HG02852 (cell line): ENCODE results near the gene MEAF6.
"Not testable (repeated sequence)": the region's sequence is repeated elsewhere in the genome, so short reads cannot be mapped to it uniquely, and the experiment has no call there.

Source experiments
- ATAC-seq: cut with Tn5 transposase; IDR thresholded peaks from one replicate; pipeline ENCODE4 v1.9.1; 2021; ENCODE audit warnings: mild to moderate bottlenecking, moderate library complexity; ENCODE audit not compliant: unreplicated experiment

Gene MEAF6

GRCh38 chr1:37532418-37533156 is 18.0 kb upstream of the MEAF6 start:
- not testable (repeated sequence) for ATAC-seq

DNA sequence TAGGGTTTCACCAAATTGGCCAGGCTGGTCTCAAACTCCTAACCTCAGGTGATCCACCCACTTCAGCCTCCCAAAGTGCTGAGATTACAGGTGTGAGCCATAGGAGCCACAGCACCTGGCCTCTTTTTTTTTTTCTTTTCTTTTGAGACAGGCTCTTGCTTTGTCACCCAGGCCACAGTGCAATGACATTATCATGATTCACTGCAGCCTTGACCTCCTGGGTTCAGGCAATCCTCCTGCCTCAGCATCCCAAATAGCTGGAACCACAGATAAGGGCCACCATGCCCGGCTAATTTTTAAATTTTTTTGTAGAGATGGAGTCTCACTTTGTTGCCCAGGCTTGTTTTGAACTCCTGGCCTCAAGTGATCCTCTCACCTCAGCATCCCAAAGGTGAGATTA is 15.3 kb upstream of the MEAF6 start:
- ATAC-seq, result not testable (repeated sequence)

GRCh38 chr1:37519613-37520012 is 5.0 kb upstream of the MEAF6 start:
- ATAC-seq, result no peak

DNA sequence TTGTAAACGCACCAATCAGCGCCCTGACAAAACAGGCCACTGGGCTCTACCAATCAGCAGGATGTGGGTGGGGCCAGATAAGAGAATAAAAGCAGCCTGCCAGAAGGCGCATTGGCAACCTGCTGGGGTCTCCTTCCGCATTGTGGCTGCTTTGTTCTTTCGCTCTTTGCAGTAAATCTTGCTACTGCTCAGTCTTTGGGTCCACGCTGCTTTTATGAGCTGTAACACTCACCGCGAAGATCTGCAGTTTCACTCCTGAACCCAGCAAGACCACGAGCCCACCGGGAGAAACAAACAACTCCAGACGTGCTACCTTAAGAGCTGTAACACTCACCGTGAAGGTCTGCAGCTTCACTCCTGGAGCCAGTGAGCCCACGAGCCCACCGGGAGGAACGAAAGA is 4.4 kb upstream of the MEAF6 start:
- not testable (repeated sequence) for ATAC-seq

- not testable (repeated sequence) for ATAC-seq
Measured at GRCh38 chr1:37518241-37518640, 3.7 kb upstream of the MEAF6 start.

GRCh38 chr1:37517569-37517968 is 3.0 kb upstream of the MEAF6 start:
- no peak for ATAC-seq

DNA sequence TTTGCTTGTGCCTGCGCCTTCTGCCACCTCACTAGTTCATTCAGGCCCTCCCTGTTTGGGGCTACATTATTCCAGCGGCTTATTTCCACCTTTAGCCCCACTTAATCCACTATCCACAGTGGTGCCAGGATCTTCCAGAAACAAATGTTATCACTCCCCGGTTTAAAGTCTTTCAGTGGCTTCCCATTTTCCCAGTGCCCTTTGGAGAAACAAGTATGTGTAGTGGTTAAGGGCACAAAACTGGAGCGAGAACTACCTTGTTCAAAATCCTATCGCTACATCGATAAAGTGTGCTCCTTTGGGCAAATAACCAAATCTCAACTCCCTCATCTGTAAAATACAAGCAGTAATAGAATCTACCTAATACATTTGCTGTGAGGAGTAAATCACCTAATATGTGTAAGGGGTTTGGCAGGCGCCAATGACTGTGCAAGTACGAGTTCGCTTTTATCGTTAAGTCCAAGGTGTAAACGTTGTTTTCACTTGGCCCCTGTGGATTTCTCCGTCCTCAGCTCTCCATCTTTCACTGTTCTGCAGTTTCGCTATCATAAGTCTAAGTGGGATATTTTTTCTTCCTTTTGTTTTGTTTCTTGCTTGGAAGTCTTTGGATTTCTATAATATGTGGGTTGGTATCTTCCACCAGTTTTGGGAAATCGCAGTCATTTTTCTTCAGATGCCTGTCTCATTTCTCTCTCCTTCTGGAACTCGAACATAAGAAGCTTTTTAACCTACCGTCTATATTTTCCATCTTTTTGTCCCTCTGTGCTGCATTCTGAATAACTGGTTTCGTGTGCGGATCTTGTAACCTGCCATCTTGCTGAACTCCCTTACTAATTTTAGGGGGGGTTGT is 844 bp upstream of the MEAF6 start:
- no peak for ATAC-seq

DNA sequence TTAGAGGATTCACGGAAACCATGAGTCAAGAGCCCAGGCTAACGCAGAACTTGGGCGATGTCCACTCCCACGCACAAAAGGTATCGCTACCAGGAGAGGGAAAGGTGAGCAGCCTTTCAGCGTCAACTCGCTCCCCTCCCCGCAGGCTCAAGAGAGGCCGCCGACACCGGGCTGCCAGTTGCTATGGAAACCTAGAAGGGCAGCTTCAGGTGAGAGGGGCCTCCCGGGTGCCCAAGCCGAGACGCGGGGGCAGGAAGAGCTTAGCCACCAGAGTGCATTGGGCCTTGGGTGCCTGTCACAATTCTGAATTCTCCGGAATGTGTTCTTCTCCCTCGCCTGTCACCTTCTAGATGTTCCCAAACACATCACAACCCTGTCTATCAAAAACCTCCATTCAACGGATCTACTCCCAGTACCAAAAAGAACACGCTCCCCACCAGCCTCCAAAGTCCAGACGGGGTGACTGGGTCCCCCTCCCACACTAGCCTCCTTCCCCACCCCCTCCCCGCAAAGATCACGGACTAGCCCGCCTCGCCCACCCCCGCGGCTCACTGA is 694 bp downstream of the MEAF6 start:
- no peak for ATAC-seq

- no peak for ATAC-seq
Measured at GRCh38 chr1:37509181-37509580, 5.4 kb downstream of the MEAF6 start.

DNA sequence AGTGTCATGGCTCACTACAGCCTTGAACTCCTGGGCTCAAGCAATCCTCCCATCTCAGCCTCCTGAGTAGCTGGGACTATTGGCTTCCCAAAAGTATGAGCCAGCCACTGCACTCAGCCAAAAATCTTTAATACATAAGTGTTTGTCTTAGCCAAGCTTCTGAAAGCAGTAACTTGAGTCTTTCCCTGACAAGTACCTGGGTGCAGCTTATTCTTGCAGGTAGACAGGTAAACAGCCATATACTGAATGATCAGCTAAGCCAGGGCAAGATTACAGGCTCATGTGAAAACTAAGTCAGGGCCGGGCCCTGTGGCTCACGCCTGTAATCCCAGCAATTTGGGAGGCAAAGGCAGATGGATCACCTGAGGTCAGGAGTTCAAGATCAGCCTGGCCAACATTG is 7.8 kb downstream of the MEAF6 start:
- ATAC-seq, result no peak

GRCh38 chr1:37502791-37503190 is 11.8 kb downstream of the MEAF6 start:
- not testable (repeated sequence) for ATAC-seq

DNA sequence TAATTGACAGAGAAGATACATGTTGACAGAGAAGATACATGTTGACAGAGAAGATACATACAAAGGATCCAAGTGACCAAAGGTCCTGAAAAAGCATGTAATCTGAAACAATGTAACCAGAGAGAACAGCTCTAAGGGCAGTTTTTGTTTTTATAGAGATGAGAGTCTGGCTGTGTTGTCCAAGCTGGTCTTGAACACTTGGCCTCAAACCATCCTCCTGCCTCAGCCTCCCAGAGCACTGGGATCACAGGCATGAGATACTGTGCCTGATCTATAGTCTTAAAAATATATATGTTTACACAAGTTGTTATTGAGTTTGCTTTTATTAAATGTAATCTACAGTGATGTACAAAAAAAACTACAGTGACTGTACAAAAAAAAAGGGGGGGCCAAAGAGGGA is 12.5 kb downstream of the MEAF6 start:
- no peak for ATAC-seq

DNA sequence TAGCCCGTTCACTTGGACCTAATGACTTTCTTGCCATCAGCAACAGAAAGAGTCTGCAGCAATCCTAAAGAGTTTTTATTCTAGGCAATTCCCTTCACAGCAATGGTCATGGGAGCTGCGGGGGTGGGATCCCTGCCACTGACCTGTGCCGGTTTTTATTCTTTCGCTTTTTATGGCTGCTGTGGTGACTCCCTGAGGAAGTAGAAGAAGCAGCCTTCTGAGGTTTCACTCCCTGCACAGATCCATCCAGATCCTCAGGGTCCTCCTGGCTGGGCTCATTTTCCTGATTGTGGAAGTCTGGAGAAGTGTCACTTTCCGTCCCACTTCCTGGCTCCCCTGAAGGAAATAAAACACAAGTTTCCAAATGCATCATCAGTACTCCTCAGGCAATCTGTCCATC is 12.9 kb downstream of the MEAF6 start:
- no peak for ATAC-seq

DNA sequence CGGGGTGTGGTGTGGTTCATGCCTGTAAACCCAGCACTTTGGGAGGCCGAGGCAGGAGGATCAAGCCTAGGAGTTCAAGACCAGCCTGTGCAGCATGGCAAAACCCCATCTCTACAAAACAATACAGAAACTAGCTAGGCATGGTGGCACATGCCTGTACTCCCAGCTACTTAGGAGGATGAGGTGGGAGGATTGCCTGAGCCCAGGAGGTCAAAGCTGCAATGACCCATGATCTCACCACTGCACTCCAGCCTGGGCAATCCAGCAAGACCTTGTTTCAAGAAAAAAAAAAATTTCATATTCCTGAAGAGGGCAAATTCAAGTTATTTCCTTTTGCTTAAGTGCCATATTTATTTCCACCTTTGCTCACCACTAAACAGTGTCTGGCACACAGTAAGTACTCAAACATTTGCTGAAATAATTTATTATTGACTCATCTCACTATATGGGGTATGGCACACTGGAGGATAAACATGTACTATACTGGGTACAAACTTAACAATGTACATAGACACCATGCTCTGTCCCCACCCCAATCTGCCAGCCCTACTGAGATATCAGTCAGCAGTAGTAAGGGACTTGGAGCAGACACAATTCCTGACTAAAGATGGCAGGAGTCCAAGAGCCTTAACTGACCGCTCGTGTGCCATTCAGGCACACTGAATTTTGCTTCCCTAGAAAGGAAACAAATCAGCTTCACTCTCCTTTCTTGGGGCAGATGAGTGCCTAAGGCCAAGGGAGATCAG is 15.5 kb downstream of the MEAF6 start:
- ATAC-seq, result no peak

DNA sequence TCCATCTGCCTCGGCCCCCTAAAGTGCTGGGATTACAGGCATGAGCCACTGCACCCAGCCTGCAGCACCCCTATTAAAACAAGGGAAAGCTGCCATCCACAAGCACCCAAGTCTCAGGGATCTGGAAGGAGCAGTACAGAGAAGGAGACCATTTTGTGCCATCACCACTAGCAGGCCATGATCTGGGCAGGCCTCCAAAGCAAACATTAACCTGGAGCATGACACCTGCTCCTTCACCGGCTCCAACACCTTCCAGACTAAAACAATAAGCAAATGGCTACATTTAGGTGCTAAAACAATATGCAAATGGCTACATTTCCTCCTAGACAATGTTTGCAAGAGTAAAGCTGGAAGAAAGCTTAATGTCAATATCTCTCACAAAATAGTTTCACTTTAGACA is 16.7 kb downstream of the MEAF6 start:
- ATAC-seq, result no peak

GRCh38 chr1:37495875-37496274 is 18.7 kb downstream of the MEAF6 start:
- ATAC-seq, result no peak

- ATAC-seq, result no peak
Measured at GRCh38 chr1:37493336-37494098, 21.0 kb downstream of the MEAF6 start.

- ATAC-seq, result no peak
Measured at GRCh38 chr1:37487619-37487984, 27.0 kb downstream of the MEAF6 start.

DNA sequence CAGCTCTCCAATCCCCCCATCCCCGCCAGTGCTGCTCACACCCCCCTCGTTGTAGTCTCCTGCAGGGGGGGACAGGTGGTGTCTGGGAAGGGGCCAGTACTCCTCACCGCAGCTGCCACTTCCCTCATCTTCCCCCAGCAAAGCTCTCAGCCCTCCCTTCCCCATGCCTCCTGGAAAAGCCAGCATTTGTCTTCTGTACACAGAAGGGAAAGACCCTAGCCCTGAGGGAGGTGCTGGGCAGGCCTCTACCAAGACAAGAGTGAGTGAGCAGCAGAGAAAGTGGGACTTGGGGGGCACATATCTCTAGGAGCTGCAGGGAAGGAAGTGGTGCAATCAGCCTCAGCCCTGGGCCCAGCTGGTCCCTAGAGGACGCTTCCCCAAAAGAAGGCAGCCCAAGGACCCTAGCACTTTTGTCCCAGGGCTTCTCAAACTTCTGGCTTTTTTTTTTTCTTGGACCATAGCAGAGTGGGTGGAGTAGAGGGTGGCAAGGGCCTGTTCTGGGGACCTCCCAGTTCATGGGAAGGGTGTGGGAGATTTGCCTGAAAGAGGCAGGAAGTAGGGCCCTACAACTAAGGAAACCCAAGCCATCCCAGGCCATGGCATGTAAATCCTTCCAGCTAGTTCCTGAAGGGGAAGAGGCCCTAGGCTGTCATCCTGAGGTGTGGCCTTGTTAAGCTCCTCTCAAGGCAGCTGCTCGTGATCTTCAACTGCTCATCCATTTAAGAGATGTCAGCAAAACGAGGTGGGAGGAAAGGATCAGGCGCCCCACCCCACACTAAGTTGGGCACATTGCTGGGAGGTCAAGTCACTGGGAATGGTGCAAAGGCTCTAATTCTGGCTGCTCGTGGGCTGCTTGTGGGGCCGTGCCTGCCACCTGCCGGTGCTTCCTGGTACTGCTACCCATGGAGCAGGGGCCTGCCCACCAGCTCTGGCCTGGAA is 27.6 kb downstream of the MEAF6 start:
- no peak for ATAC-seq
